Measurements from ENCODE around the gene KCNG2.

DNA sequence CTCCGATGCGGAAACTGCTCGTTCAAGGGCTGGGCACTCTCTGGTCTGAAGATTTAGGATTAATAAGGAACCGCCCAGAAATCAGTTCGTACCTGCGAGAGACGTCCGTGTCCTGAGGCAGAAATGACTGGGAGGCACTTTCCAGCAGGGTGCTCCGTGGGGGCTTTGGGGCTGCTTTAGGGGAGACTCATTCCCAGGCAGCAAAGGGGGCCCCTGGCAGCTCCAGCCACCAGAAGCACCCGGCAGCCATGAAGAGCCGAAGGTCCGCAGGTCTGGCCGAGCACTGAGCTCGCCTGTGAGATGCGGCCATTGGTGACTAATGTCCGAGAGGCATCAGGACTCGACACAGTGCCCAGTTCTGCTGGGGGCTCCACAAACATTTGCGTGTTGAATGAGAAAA lies 20.9 kb downstream of the KCNG2 start:
- TF ChIP-seq, protein P1, sequence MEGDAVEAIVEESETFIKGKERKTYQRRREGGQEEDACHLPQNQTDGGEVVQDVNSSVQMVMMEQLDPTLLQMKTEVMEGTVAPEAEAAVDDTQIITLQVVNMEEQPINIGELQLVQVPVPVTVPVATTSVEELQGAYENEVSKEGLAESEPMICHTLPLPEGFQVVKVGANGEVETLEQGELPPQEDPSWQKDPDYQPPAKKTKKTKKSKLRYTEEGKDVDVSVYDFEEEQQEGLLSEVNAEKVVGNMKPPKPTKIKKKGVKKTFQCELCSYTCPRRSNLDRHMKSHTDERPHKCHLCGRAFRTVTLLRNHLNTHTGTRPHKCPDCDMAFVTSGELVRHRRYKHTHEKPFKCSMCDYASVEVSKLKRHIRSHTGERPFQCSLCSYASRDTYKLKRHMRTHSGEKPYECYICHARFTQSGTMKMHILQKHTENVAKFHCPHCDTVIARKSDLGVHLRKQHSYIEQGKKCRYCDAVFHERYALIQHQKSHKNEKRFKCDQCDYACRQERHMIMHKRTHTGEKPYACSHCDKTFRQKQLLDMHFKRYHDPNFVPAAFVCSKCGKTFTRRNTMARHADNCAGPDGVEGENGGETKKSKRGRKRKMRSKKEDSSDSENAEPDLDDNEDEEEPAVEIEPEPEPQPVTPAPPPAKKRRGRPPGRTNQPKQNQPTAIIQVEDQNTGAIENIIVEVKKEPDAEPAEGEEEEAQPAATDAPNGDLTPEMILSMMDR (IDR thresholded peaks at IDR 0.05; ENCODE audit: poor library complexity): no peak
- TF ChIP-seq EZH2 (IDR thresholded peaks at IDR 0.05; ENCODE audit: borderline replicate concordance): no peak
- TF ChIP-seq EZH2phosphoT487 (IDR thresholded peaks at IDR 0.05; ENCODE audit: low read depth, severe bottlenecking, unreplicated experiment): no peak
